Stimulated activated CD4-positive, alpha-beta T cell treated with anti-CD3 and anti-CD28 coated beads, Interleukin-2, amount 100 ng/mL, for 48 hours (primary cell): ENCODE measurements around the gene MEX3C.
A peak's percentile ranks its signal among the peaks of the same experiment; 100 is the strongest.

Source experiments
- DNase-seq, 2 donors: peaks; one replicate each; pipeline ENCODE4 v3.0.0-alpha.2; 2020

MEX3C gene

GRCh38 chr18:51153659-51154371 lies 43.7 kb downstream of the MEX3C start:
- peak; percentile 39 to 44 for DNase-seq

- peak; percentile 46 to 52 for DNase-seq
Observed at GRCh38 chr18:51151568-51152511, 45.6 kb downstream of the MEX3C start.

- no peak for DNase-seq
Observed at GRCh38 chr18:51151185-51151567, 46.3 kb downstream of the MEX3C start.

- no peak for DNase-seq
Observed at GRCh38 chr18:51150113-51150700, 47.3 kb downstream of the MEX3C start.

GRCh38 chr18:51149670-51150069 lies 47.8 kb downstream of the MEX3C start:
- no peak for DNase-seq

- no peak for DNase-seq
Observed at GRCh38 chr18:51146909-51147308, 50.6 kb downstream of the MEX3C start.

- no peak for DNase-seq
Observed at GRCh38 chr18:51138936-51139335, 58.5 kb downstream of the MEX3C start.

GRCh38 chr18:51137891-51138290 lies 59.6 kb downstream of the MEX3C start:
- no peak for DNase-seq

- no peak for DNase-seq
Observed at GRCh38 chr18:51137026-51137729, 60.3 kb downstream of the MEX3C start.

GRCh38 chr18:51135795-51136194 lies 61.7 kb downstream of the MEX3C start:
- no peak for DNase-seq

GRCh38 chr18:51135364-51135763 lies 62.1 kb downstream of the MEX3C start:
- no peak for DNase-seq

- DNase-seq: no peak
Observed at GRCh38 chr18:51134721-51135120, 62.8 kb downstream of the MEX3C start.

GRCh38 chr18:51133580-51134160 lies 63.8 kb downstream of the MEX3C start:
- DNase-seq: no peak

GRCh38 chr18:51132256-51132935 lies 65.1 kb downstream of the MEX3C start:
- DNase-seq: no peak

GRCh38 chr18:51128533-51128932 lies 68.9 kb downstream of the MEX3C start:
- DNase-seq: no peak

- no peak for DNase-seq
Observed at GRCh38 chr18:51127664-51128063, 69.8 kb downstream of the MEX3C start.

GRCh38 chr18:51125976-51126375 lies 71.5 kb downstream of the MEX3C start:
- no peak for DNase-seq
